Liver (tissue), 9 donors: Measurements from ENCODE around the gene GGA2. TPM values are rescaled to one million over a fixed set of nuclear protein-coding genes. Genes with fewer than 3 reads are reported as not detected.

Experiments used
- DNase-seq: peaks from one replicate; pipeline ENCODE4 v3.0.0-alpha.2; 2017; ENCODE audit warnings: low spot score
- H3K27ac ChIP-seq, 2 donors: one replicate each; pipeline ENCODE4 v1.7.0; 2013; ENCODE audit warnings: inconsistent platforms in 2 of 2, low read length in 2 of 2, control low read depth in 1 of 2, low read depth in 1 of 2, mild to moderate bottlenecking in 1 of 2
- H3K27me3 ChIP-seq, 4 donors: one replicate each; pipeline versions ENCODE4 v1.6.1 to v1.7.0; 2013; ENCODE audit warnings: low read length in 3 of 4, inconsistent platforms in 1 of 4, mild to moderate bottlenecking in 1 of 4, moderate library complexity in 1 of 4; ENCODE audit not compliant: control insufficient read depth in 4 of 4, insufficient read depth in 4 of 4
- H3K36me3 ChIP-seq, 4 donors: one replicate each; pipeline versions ENCODE4 v1.6.1 to v1.7.0; 2013; ENCODE audit warnings: low read length in 3 of 4, mild to moderate bottlenecking in 3 of 4, low read depth in 1 of 4, moderate library complexity in 1 of 4; ENCODE audit not compliant: control insufficient read depth in 4 of 4, insufficient read depth in 3 of 4
- H3K4me1 ChIP-seq, 4 donors: one replicate each; pipeline versions ENCODE4 v1.6.1 to v1.7.0; 2013; ENCODE audit warnings: low read length in 3 of 4, mild to moderate bottlenecking in 3 of 4, moderate library complexity in 1 of 4; ENCODE audit not compliant: control insufficient read depth in 4 of 4, insufficient read depth in 4 of 4
- H3K4me3 ChIP-seq, 3 donors: one replicate each; pipeline versions ENCODE4 v1.6.1 to v1.7.0; 2013; ENCODE audit warnings: low read length in 3 of 3, control low read depth in 1 of 3, low read depth in 1 of 3, mild to moderate bottlenecking in 1 of 3
- H3K9ac ChIP-seq, 2 donors: one replicate each; pipeline ENCODE4 v1.7.0; 2013; ENCODE audit warnings: low read length in 2 of 2, mild to moderate bottlenecking in 2 of 2, moderate library complexity in 2 of 2, control low read depth in 1 of 2, low read depth in 1 of 2
- H3K9me3 ChIP-seq, 4 donors: one replicate each; pipeline versions ENCODE4 v1.6.1 to v1.7.0; 2013; ENCODE audit warnings: low read length in 3 of 4; ENCODE audit not compliant: control insufficient read depth in 4 of 4
- ATF3 ChIP-seq: IDR thresholded peaks from 2 replicates; pipeline ENCODE4 v1.6.1; 2016; ENCODE audit warnings: antibody characterized with exemption
- CTCF ChIP-seq: fragments of 150-350 bp; IDR thresholded peaks from 2 replicates; pipeline ENCODE4 v1.5.1; 2017; ENCODE audit warnings: improper control_type of control experiment, low read depth, low read length; ENCODE audit not compliant: missing input control
- EGR1 ChIP-seq, 2 donors: IDR thresholded peaks; 2 replicates each; pipeline ENCODE4 v1.6.1; 2016 to 2018; ENCODE audit warnings: antibody characterized with exemption in 2 of 2, low read depth in 2 of 2
- FOXA1 ChIP-seq: IDR thresholded peaks from 2 replicates; pipeline ENCODE4 v1.6.1; 2016; ENCODE audit warnings: antibody characterized with exemption
- FOXA2 ChIP-seq: IDR thresholded peaks from 2 replicates; pipeline ENCODE4 v1.6.1; 2016; ENCODE audit warnings: antibody characterized with exemption
- GABPA ChIP-seq, 2 donors: IDR thresholded peaks in 1 of 2; conservative IDR thresholded peaks in 1 of 2; 2 replicates each; pipeline ENCODE4 v1.6.1; 2016; ENCODE audit warnings: antibody characterized with exemption in 2 of 2, mild to moderate bottlenecking in 1 of 2, moderate library complexity in 1 of 2
- HNF4A ChIP-seq, 2 donors: conservative IDR thresholded peaks; 2 replicates each; pipeline ENCODE4 v1.6.1; 2016; ENCODE audit warnings: antibody characterized with exemption in 2 of 2, mild to moderate bottlenecking in 2 of 2
- HNF4G ChIP-seq: IDR thresholded peaks from 2 replicates; pipeline ENCODE4 v1.6.1; 2016; ENCODE audit warnings: antibody characterized with exemption
- JUND ChIP-seq, 2 donors: IDR thresholded peaks; 2 replicates each; pipeline ENCODE4 v1.6.1; 2016; ENCODE audit warnings: antibody characterized with exemption in 2 of 2
- MAX ChIP-seq: IDR thresholded peaks from 2 replicates; pipeline ENCODE4 v1.6.1; 2016; ENCODE audit warnings: antibody characterized with exemption
- NR2F2 ChIP-seq: IDR thresholded peaks from 2 replicates; pipeline ENCODE4 v1.6.1; 2016; ENCODE audit warnings: antibody characterized with exemption
- RAD21 ChIP-seq, 2 donors: IDR thresholded peaks; 2 replicates each; pipeline ENCODE4 v1.6.1; 2016; ENCODE audit warnings: antibody characterized with exemption in 2 of 2, mild to moderate bottlenecking in 2 of 2
- REST ChIP-seq: IDR thresholded peaks from 2 replicates; pipeline ENCODE4 v1.6.1; 2016; ENCODE audit warnings: antibody characterized with exemption, mild to moderate bottlenecking
- RXRA ChIP-seq, 2 donors: IDR thresholded peaks; 2 replicates each; pipeline ENCODE4 v1.6.1; 2017 to 2018; ENCODE audit warnings: antibody characterized with exemption in 2 of 2, mild to moderate bottlenecking in 1 of 2
- SP1 ChIP-seq: IDR thresholded peaks from 2 replicates; pipeline ENCODE4 v1.6.1; 2018; ENCODE audit warnings: antibody characterized with exemption, mild to moderate bottlenecking
- TAF1 ChIP-seq: conservative IDR thresholded peaks from 2 replicates; pipeline ENCODE4 v1.6.1; 2016; ENCODE audit warnings: antibody characterized with exemption, mild to moderate bottlenecking
- YY1 ChIP-seq: IDR thresholded peaks from 2 replicates; pipeline ENCODE4 v1.6.1; 2016; ENCODE audit warnings: antibody characterized with exemption, mild to moderate bottlenecking
- ZBTB33 ChIP-seq: IDR thresholded peaks from 2 replicates; pipeline ENCODE4 v1.6.1; 2016; ENCODE audit warnings: antibody characterized with exemption
- WGBS: extraction: QIAGEN DNeasy Blood & Tissue Kit; methylation state at CpG from one replicate; pipeline ENCODE4 v1.1.7; 2013; 5-methylcytosine and 5-hydroxymethylcytosine counted together
- polyA plus RNA-seq, 2 donors: library from polyadenylated mRNA; stranded (reverse) in 1 of 2; unstranded in 1 of 2; fragments of 200-250 nt in 1 of 2; fragments of >200 nt in 1 of 2; fragmentation: Nextera tagmentation in 1 of 2; extraction: Ambion mirVana in 1 of 2; gene quantifications; one replicate each; pipeline versions ENCODE4 v1.2.1 to v1.2.3, GENCODE V29; 2013 to 2015
- total RNA-seq, 2 donors: library from RNA; depleted of rRNA; stranded (reverse); fragments of >200 nt; gene quantifications; one replicate each; pipeline ENCODE4 v1.2.3, GENCODE V29; 2014
- donor health status: healthy.
- donor health status: healthy.
- donor health status: healthy.
- donor health status: healthy.
- donor health status: healthy.

Gene GGA2
- total and polyA plus RNA-seq, 4 donors = 8.4 to 23.9 (median 16.0) TPM

GRCh38 chr16:23557779-23558702 is 47.7 kb upstream of the GGA2 start (continued):
- TF ChIP-seq REST (no peak), HNF4A (conservative IDR thresholded peaks at IDR 0.05) (no peak), MAX (no peak), TAF1 (no peak), FOXA2 (no peak), JUND (IDR thresholded peaks at IDR 0.05) (no peak), EGR1 (IDR thresholded peaks at IDR 0.05; ENCODE audit: low read depth in 2 of 2) (no peak), RXRA (IDR thresholded peaks at IDR 0.05) (no peak), HNF4G (no peak)

- H3K9ac ChIP-seq = peak within 1 kb of the TSS; percentile 90 to 92
Measured at GRCh38 chr16:23556881-23557778, 46.8 kb upstream of the GGA2 start, which contains the start of the genes EARS2 and UBFD1. EARS2 (minus strand) TSS chr16:23557350; CDS start chr16:23557343, 7 bp downstream. UBFD1 (plus strand) TSS chr16:23557727; CDS start chr16:23557743, 16 bp downstream.

More at GRCh38 chr16:23556881-23557778, 46.8 kb upstream of the GGA2 start, which contains the start of the genes EARS2 and UBFD1:
- Histone ChIP-seq H3K4me1 (peaks cover 2 to 31% (median 19%) of the 10 kb centered on the region in 4 donors), H3K4me3 (peak within 1 kb of the TSS; percentile 84 to 97 (median 92)), H3K9me3 (no peaks in the 10 kb centered on the region), H3K36me3 (peaks cover 4 to 28% (median 17%) of the 10 kb centered on the region in 4 donors), H3K27me3 (no peaks in the 10 kb centered on the region), H3K27ac (peak within 1 kb of the TSS; percentile 85 to 86)
- 2% methylated on average over 65 of the region's 65 CpGs for WGBS
- TF ChIP-seq JUND (IDR thresholded peaks at IDR 0.05) (no peak), HNF4A (conservative IDR thresholded peaks at IDR 0.05) (peak; percentile 46 to 55), REST (peak; percentile 63), TAF1 (no peak), EGR1 (IDR thresholded peaks at IDR 0.05; ENCODE audit: low read depth in 2 of 2) (peak; percentile 66 to 94), GABPA (IDR thresholded peaks at IDR 0.05 in 1 of 2, conservative IDR thresholded peaks at IDR 0.05 in 1 of 2) (peak; percentile 82 to 92), RAD21 (IDR thresholded peaks at IDR 0.05) (peak; percentile 75 to 81), HNF4G (no peak), ZBTB33 (peak; percentile 79), ATF3 (no peak), FOXA1 (no peak), MAX (peak; percentile 99), CTCF (peak; percentile 100), NR2F2 (peak; percentile 65), SP1 (peak; percentile 89), FOXA2 (no peak), RXRA (IDR thresholded peaks at IDR 0.05) (peak; percentile 47 to 68), YY1 (peak; percentile 95)
- peak; percentile 98 for DNase-seq
